WTC11 (cell line): ENCODE results near the gene ABHD15.

Experiments
- CTCF ChIP-seq: fragments of 200-600 bp; IDR thresholded peaks from 2 replicates; pipeline ENCODE4 v1.8.0; 2022; ENCODE audit warnings: antibody characterized with exemption
- E2F5 ChIP-seq: sonication (generic); formaldehyde crosslinking; IDR thresholded peaks from 2 replicates; pipeline ENCODE4 v1.8.1; 2022; ENCODE audit warnings: mild to moderate bottlenecking, moderate library complexity, missing genetic modification reagents
- ESRRA ChIP-seq: sonication (generic); formaldehyde crosslinking; IDR thresholded peaks from 2 replicates; pipeline ENCODE4 v1.8.1; 2022; ENCODE audit warnings: mild to moderate bottlenecking, missing genetic modification reagents, borderline replicate concordance
- HMGXB4 ChIP-seq: sonication (generic); formaldehyde crosslinking; IDR thresholded peaks from 2 replicates; pipeline ENCODE4 v1.8.1; 2023; ENCODE audit warnings: mild to moderate bottlenecking, moderate library complexity, missing genetic modification reagents
- JUN ChIP-seq: sonication (generic); formaldehyde crosslinking; IDR thresholded peaks from 2 replicates; pipeline ENCODE4 v1.8.0; 2023; ENCODE audit warnings: mild to moderate bottlenecking, missing genetic modification reagents
- NFYB ChIP-seq: sonication (generic); formaldehyde crosslinking; conservative IDR thresholded peaks from 2 replicates; pipeline ENCODE4 v1.8.0; 2022; ENCODE audit warnings: low read depth, missing genetic modification reagents
- ZNF263 ChIP-seq: sonication (generic); formaldehyde crosslinking; IDR thresholded peaks from 2 replicates; pipeline ENCODE4 v1.8.1; 2022; ENCODE audit warnings: low read depth, mild to moderate bottlenecking, moderate library complexity, missing genetic modification reagents

- TF ChIP-seq CTCF (no peak), NFYB (CRISPR knock-in tag) (no peak), ZNF263 (CRISPR knock-in tag) (no peak), JUN (CRISPR knock-in tag) (no peak), HMGXB4 (CRISPR knock-in tag) (no peak), E2F5 (no peak), ESRRA (CRISPR knock-in tag) (no peak)
Observed at GRCh38 chr17:29584452-29585079, 17.7 kb upstream of the ABHD15 start.
